UCSD-AML1 (cell line): ENCODE measurements around the gene ACTRT2.

Experiments used
- DNase-seq: peaks from one replicate; lab custom pipeline; 2025; ENCODE audit not compliant: unreplicated experiment; lab: John Stamatoyannopoulos, UW

ACTRT2 gene

GRCh38 chr1:3017440-3018050, 3.7 kb upstream of the ACTRT2 start:
- DNase-seq = no peak

GRCh38 chr1:3018051-3018471, 3.2 kb upstream of the ACTRT2 start:
- no peak for DNase-seq

DNA sequence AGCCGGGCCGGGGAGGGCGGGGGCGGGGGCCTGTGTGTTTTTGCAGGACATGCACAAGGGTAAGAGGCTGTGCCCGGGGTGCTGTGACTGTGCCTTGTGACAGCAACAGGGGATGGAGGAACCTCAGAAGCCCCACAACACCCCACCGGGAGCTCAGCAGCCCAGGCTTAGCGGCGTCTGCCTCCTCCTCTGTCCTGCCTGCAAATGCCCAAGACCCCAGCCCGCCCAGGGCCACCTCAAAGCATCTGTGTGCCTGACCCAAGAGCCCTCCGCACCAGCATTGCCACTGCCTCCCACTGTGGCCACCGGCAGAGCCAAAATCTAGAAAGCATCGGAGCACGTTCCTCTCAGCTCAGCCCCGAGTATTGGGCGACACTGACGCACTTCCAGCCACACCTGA, 2.7 kb upstream of the ACTRT2 start:
- no peak for DNase-seq

DNA sequence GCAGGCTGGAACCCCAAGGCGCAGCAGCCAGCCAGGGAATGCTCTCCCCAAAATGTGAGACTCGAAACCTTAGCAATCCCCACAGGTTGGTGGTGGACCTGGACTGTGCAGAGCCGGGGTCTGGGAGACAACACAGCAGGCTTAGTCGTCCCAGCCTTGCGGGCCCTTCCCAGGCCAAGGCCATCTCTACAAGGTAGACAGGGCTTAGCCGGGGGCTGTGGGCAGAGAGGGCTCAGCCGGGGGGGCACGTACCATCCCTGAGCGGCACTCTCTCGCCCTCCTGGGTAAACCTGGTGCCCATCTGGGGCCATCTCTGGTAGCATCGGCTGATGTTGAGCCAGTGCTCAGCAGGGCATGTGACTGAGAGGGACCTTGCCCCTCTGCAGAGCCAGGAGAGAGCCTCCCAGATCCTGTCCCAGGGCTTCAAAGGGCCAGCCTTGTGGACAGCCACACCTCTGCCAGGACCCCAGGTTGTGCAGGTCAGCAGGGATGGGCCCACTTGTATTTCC, 2.2 kb upstream of the ACTRT2 start:
- DNase-seq = no peak

DNA sequence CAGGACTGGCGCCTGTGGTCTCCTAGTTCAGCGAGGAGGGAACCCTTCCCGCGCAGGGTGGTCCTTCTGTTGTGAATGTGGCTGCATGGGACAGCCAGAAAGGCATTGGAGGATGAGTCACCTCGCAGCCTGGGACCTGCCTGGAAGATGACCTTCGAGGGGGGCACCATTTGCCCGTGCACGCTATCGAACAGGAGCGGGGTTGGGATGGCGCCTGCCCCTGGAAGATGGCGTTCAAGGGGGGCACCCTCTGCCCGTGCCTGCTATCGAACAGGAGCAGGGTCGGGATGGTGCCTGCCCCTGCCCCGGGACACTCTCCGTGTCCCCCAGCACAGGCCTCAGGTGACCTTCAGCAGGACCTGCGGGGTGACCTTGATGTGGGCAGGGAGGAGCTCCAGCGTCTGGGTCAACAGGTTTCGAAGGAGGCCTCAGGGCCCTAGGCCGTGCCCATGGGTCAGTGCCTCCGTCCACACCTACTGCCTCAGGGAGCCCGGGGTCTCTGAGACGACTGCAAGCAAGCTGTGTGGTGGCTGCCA, 1.7 kb upstream of the ACTRT2 start:
- DNase-seq = no peak

DNA sequence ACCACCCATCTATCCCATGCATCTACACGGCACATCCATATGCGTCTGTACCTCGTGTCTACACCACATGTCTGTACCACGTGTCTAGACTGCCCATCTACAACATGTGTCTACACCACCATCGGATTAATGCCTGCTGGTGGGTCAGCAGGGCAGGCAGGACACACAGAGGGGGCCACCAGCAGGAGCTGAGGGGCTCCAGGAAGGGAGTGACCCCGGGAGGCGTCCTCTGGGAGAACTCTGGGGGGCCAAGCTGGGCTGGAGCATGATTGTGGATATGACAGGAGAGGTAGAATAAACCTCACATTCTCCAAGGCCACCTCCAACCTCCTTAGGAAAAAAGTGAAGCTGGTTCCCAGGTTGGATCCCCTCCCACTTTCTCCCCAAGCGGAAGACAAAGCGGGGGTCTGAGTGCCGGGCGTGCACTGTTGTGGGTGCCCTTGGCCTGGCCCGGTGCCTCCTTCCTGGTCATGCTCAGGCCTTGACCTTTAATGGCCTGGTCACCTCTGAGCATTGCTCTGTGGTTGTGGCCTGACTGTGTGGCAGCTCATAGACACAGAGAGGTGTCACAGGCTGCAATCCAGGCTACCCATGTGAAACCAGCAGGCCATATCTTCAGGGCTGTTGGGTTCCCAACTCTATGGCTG, 881 bp upstream of the ACTRT2 start:
- DNase-seq = no peak

DNA sequence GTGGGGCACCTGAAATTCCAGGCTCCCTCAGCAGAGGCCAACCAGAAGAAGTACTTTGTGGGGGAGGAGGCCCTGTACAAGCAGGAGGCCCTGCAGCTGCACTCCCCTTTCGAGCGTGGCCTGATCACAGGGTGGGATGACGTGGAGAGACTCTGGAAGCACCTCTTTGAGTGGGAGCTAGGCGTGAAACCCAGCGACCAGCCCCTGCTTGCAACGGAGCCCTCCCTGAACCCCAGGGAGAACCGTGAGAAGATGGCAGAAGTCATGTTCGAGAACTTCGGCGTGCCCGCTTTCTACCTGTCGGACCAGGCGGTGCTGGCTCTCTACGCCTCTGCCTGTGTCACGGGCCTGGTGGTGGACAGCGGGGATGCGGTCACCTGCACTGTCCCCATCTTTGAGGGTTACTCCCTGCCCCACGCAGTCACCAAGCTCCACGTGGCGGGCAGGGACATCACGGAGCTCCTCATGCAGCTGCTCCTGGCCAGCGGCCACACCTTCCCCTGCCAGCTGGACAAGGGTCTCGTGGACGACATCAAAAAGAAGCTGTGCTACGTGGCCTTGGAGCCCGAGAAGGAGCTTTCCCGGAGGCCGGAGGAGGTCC, 634 bp downstream of the ACTRT2 start:
- DNase-seq = no peak

DNA sequence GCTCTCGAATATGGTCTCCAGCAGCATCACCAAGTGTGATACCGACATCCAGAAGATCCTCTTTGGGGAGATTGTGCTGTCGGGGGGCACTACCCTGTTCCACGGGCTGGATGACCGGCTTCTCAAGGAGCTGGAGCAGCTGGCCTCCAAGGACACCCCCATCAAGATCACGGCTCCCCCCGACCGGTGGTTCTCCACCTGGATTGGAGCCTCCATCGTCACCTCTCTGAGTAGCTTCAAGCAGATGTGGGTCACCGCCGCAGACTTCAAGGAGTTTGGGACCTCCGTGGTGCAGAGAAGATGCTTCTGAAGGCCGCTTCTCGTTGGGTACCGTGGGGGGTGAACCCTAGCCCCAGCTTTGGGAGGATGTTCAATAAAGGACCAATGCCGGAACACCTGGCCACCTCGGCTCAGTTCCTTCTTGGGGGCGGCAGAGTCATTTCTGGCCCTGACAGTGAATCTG, 1.3 kb downstream of the ACTRT2 start:
- no peak for DNase-seq

DNA sequence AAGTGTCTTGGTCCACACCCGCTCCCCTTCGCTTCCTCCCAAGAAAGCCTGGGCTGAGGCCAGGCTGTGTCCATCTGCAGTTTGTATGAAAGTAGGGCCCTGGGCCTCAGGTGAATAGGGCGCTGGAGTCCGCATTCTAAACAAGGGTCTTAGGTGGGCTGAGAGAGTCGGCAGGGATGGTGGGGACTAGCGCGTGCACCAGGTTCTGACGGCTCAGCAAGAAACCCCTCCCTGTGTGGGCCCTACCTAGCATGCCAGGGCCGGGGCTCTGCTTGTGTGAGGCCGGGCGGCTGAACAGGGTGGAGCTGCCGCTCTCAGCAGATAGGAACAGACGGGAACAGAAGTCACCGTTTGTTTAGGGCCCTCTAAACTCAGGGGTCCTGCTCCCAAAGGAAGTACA, 1.7 kb downstream of the ACTRT2 start:
- no peak for DNase-seq

GRCh38 chr1:3024019-3024418, 2.8 kb downstream of the ACTRT2 start:
- no peak for DNase-seq

GRCh38 chr1:3024588-3024987, 3.3 kb downstream of the ACTRT2 start:
- DNase-seq = no peak

DNA sequence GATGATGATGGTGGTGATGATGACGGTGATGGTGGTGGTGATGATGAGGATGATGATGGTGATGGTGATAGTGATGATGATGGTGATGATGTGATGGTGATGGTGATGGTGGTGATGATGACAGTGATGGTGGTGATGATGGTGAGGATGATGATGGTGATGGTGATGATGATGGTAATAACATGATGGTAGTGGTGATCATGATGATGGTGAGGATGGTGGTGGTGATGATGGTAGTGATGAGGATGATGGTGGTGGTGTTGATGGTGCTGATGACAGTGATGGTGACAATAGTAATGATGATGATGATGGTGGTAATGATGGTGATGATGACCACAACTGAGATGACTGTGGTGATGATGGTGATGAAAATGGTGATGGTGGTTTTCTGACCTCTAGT, 4.9 kb downstream of the ACTRT2 start:
- no peak for DNase-seq

DNA sequence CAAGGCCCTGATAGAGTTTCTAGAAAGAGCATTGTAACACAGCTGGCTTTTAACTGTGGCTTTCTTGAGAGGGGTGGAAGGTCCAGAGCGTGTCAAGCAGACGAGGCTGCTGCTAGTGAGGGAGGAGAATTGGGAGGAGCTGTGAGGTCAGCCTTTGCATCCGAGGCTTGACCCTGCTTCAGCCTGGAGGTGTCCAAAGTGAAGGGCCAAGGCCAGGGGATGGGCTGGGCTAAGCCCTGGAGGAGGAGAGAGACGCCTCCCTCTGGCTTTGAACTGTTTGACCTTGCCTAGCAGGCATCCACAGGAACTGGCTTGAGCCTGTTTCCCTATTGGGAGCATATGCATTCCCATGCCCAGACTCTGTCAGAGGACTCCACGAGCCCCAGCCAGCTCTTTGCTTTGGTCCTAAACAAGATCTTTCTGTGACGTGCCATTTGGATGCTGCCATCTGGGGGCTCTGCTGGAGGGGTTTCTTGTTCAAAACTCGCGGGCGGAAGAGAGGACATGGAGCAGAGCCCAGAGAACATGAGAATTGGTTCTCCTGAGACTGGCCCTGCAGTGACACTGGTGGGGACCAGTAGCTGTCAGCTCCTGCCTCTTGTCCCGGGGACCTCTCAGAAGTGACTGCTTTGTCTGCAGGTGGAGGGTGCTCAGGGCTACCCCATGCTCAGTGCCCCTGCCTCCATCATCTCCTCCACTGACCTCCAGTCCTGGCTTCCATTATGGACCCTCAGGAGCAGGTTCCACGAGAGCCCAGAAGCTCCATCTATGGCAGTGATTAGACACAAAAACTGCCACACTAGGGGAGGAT, 5.5 kb downstream of the ACTRT2 start:
- DNase-seq = no peak

DNA sequence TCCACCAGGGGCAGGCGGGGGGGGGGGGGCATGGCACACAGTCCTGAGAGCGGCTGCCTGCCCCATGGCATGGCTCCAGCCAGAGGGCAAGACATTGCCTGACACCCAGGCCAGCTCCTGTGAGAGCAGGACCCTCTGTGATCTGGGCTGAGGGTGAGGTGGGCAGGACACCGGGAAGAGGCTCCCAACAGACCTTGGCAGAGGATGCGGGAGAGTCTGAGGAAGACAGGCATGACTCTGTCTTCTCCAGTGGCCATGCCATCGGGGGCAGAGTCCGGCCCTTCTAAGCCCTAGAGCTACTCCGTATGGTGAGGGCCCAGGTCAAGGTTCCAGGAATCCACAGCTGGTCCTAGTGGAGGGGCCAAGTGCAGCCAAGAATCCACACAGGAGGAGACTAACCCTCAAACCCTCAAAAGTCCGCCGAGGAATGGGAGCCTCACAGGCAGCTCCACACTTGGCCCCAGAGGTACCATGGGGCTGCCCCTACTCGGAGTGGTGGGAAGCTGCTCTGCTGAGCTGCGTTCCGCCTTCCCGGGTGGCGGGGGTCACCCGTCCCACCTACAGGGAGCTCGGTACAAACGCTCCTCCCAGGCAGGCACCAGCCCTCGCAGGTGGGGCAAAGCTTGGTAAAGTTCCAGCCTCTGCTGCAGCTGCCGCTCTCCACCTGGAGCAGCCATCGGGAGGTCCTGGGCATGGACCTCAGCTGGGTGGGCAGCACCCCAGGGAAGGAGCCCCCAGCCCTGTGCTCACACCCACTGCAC, 6.5 kb downstream of the ACTRT2 start:
- no peak for DNase-seq

- DNase-seq = no peak
Observed at GRCh38 chr1:3028531-3029282, 7.4 kb downstream of the ACTRT2 start.

- DNase-seq = no peak
Observed at GRCh38 chr1:3029481-3029961, 8.3 kb downstream of the ACTRT2 start.

GRCh38 chr1:3029991-3030662, 8.9 kb downstream of the ACTRT2 start:
- DNase-seq = no peak

- no peak for DNase-seq
Observed at GRCh38 chr1:3030663-3031381, 9.6 kb downstream of the ACTRT2 start.
